ENCODE measurements around the gene ETNK2.

Gene ETNK2

DNA sequence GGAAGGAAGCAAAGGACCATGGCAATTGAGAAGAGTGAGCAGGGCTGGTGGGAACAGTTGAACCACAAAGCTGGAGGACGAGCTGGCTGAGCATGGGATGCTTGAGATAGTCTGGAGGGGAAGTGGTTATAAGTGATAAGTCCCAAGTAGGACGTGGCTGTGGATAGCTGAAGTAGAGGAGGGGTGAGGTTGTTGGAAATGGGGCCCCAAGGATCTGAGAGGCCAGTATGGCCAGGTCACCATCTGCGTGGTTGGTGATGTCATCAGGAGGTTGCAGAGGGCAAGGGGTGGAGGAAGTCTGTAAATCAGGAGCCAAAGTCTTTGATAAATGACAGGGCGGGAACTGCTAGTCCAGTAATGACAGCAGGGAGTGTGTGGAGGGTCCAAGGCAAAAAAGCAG is 25.3 kb upstream of the ETNK2 start:
- DNase-seq (ENCODE audit: low read depth in 2 of 2), result no peak

GRCh38 chr1:204176049-204176448 is 24.2 kb upstream of the ETNK2 start:
- DNase-seq (ENCODE audit: low read depth in 2 of 2), result no peak

GRCh38 chr1:204174958-204175357 is 23.1 kb upstream of the ETNK2 start:
- DNase-seq (ENCODE audit: low read depth in 2 of 2), result no peak

GRCh38 chr1:204172404-204173029 is 20.7 kb upstream of the ETNK2 start:
- DNase-seq (ENCODE audit: low read depth in 2 of 2), result no peak

DNA sequence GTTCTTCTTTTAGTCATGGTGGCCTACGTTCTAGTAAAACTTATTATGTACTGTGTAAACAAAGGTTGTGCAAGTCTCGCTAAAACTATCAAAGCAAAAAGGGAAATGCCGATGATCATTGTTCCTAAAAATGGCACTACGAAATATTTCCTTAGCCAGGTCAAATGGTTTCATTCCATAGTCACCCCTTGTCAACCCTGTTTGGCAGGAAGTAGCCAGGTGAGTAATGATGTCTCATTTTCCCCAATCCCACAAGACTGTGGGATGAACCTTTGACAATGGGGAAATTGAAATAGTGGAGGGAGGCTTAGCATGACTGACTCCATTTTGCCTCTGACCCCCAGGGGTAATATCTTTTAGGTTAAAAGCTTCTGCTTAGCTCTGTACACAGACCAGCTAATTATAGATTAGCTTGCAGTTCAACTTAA is 19.9 kb upstream of the ETNK2 start:
- DNase-seq (ENCODE audit: low read depth in 2 of 2), result no peak

DNA sequence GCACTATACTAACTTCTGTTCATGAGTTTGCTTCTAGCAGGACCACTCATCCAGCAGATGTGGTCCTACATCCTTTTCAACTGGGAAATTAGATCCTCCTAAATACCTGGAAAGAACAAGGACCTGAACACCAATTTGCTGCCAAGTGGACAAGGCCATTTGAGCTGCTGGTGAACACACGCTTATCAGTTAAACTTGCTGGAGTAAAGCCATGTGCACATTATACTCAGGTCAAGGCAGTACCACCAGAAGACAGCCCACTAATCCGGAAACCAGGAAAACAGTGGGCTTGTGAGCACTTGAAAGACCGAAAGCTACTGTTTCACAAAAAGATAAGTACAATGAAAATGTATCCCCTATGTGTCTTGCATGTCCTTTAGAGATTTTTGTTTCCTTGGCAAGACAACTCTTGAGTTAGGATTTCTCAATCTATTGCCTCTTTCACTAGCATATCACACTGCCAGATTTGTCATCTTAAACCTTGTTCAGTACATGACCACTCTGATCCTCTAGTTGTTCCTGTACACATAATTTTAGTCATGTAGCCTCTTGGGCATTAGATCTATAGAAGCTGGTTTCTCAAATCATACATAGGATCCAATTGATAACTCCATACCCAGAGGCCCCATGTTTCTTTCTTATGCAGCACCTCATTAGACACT is 18.8 kb upstream of the ETNK2 start:
- DNase-seq (ENCODE audit: low read depth in 2 of 2), result no peak

- DNase-seq (ENCODE audit: low read depth in 2 of 2), result no peak
Observed at GRCh38 chr1:204169858-204170257, 18.0 kb upstream of the ETNK2 start.

- DNase-seq (ENCODE audit: low read depth in 2 of 2), result no peak
Observed at GRCh38 chr1:204167730-204168129, 15.9 kb upstream of the ETNK2 start.

GRCh38 chr1:204166219-204166618 is 14.4 kb upstream of the ETNK2 start, which contains the start of gene REN:
Gene REN, minus strand, starts transcription at chr1:204166337. Its CDS starts 44 bp downstream, at chr1:204166293.
- DNase-seq (ENCODE audit: low read depth in 2 of 2), result no peak

DNA sequence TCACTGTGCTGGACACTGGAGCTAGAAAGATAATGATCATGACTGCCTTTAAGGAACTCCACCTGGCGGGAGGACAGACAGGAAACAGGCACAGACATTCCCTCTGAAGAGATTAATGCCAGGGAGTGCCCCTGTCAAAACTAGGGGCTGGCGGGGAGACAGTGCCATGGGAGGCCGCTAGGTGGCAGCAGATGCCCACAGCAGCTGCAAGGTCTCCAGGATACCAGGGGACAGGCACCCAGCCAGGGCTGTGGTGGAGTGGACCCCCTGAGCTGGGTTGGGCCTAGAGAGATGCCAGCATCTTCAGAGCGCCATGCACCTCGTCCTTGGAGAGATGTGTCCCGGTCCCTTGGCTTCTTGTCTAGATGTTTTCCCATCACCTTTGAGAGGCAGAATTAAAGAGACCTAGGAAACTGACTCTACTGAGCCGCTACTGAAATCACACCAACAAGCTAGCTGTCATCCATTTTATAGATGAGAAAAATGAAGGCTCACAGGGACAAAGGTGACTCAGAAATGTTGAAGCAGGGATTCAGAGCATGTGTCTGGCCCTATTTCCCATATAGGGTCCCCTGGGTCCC is 10.7 kb upstream of the ETNK2 start:
- peak; percentile 47 to 69 for DNase-seq (ENCODE audit: low read depth in 2 of 2)

DNA sequence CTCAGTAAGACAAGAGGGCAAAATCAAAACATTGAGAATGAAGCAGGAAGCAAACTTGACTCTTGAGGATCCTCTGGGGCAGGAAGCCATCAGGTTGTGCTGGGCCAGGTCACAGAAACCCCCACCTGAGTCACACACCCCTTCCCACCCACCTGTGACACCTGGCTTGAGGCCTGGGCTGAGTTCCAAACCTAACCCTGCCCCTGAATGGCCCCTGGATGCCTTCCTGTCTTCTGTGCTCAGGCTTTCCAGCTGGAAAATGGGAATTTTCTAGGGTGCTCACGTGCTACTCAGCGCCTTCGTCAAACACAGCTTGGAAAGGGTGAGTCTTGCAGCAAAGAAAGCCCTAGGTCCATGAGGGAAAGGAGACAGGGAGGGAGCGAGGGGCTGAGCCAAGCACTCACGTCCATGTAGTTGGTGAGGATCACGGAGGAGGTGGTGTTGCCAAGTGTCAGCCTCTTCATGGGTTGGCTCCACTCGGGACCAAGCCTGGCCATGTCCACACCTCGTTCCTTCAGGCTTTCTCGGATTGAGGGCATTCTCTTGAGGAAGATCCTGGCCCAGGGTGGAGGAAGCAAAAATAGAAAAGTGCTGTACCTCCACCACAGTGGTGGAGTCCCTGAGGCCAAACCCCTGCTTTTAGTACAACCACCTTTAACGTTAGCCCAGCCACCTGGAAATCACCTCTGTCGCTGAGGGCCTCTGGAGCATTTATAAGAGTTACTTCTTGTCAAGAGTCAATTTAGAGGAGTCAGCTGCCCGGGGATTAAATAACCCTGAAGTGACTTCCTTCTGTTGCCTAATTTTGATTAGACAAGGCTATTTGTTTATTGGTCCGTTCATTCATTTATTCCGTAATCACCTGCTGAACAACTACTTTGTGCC is 10.0 kb upstream of the ETNK2 start:
- no peak for DNase-seq (ENCODE audit: low read depth in 2 of 2)

GRCh38 chr1:204157962-204158361 is 6.1 kb upstream of the ETNK2 start:
- no peak for DNase-seq (ENCODE audit: low read depth in 2 of 2)

- no peak for DNase-seq (ENCODE audit: low read depth in 2 of 2)
Observed at GRCh38 chr1:204155881-204156280, 4.0 kb upstream of the ETNK2 start.

DNA sequence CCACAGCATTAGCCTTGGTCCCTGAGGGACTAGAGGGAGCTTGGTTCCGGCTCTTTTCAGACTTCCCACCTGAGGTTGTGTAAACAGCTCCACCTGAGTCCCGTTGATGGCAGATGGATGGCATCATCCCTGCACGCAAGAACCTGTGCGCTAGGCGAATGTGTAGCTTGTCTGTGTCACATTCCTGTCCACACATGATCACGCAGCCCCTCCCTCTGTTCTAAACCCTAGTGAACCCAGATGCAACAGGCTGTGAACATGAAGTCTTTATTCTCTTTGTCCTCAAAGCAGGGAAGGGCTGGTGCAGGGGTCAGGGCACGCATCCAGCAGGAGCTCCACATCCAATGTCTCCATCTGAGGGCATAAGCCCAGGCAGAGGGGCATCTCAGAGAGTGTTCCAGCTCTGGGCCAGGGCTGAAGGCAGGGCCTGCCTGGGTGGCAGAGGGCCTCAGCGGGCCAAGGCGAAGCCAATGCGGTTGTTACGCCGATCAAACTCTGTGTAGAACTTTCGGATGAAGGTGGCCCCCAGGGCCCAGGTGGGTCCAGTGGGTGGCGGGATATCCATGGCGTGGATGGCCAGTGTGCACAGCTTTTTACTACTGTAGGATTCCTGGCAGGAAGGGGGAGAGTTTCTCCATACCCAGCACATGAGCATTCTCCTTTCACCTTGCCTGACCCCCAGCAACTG is 2.9 kb upstream of the ETNK2 start:
- DNase-seq (ENCODE audit: low read depth in 2 of 2), result no peak

DNA sequence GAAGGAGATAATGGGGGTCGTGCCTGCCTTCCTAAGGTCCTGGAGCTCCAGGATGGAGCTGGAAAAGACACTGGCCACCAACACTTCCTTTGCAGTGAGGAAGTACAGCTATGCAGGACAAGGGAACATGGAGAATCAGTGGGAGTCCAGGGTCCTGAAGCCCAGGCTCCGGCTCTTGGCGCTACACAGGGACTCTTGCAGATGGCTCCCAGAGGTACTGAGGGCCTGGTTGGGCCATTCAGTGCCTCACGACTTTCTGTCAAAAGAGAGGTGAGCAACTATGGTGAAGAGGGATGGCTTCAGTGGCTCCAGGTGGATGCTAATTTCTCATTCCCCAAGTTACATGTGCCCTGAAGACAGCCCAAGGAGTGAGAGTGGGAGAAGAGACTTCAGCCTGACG is 1.8 kb upstream of the ETNK2 start:
- no peak for DNase-seq (ENCODE audit: low read depth in 2 of 2)

GRCh38 chr1:204152310-204153044 is 633 bp upstream of the ETNK2 start:
- DNase-seq (ENCODE audit: low read depth in 2 of 2), result no peak

GRCh38 chr1:204150702-204151551 is 917 bp downstream of the ETNK2 start:
- no peak for DNase-seq (ENCODE audit: low read depth in 2 of 2)

DNA sequence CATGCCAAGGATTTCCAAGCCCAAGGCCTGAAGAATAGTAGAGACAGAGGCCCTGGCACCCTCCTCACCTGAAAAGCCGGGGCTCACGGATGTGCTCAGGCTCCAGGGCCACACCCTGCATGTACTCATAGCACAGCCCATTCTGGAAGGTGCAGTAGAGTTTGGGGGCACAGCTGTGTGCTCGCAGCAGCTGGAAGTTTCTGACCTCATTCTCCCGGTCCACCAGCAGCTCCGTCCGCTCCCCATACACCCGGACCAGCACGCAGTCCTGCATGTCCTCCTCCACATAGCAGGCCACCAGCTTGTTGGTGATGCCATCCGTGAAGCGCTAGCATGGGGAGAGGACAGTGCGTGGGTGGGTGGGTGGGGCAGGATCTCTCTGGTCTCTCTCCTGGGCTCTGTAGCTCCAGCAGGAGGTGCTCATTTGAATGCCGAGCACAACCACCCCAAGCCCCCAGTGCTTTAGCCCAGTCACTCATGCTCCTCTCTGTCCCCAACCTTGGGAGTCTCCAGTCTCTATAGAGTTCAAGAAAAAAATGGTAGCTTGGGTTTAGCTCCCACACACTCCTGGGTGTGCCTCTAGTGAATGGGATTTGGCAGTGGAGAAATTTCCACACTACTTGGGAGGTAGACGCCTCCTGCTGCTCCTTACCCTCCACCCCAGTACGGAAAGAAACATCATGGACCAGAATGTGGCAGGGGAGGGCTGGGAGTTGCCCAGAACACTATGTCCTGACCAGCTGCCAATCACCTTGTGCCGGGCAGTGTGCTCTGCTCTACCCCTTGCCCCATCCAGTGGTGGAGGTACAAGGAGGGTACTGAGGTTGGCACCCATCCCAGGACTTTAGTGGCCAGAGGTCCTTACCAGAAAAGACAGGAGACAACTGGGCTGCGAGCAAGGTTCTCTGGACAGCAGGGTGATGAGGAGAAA is 1.9 kb downstream of the ETNK2 start:
- DNase-seq (ENCODE audit: low read depth in 2 of 2), result no peak

DNA sequence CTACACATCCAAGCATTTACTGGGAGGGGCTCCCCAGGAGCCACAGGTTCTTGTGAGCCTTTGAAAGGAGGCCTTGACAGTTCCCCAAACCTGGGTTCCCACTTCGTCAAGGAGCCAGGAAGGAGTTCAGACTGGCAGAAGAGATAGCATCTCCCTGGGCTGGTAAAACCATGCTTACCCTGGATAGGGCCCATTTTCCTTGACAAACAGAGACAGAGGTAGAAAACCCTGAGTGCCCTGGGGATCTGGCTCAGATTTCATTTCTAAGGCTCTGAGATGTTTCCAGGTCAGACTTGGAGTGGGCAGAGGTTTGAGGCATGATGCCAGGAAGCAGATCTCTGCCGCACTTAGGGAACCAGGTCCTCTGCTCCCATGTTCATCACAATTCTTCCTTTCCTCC is 2.7 kb downstream of the ETNK2 start:
- DNase-seq (ENCODE audit: low read depth in 2 of 2), result no peak

All from activated CD8-positive, alpha-beta memory T cell treated with anti-CD3 and anti-CD28 coated beads for 4 hours (primary cell).